Stimulated activated CD8-positive, alpha-beta memory T cell treated with anti-CD3 and anti-CD28 coated beads, Interleukin-4, amount 100 ng/mL, for 1 hour (primary cell): Measurements from ENCODE around the gene ADAM11.
A peak's percentile ranks its signal among the peaks of the same experiment; 100 is the strongest.

Source experiments
- DNase-seq, 2 donors: peaks; one replicate each; pipeline ENCODE4 v3.0.0-alpha.2; 2020; ENCODE audit warnings: low read depth in 2 of 2, low spot score in 1 of 2

Gene ADAM11

GRCh38 chr17:44775136-44775837 is 16.5 kb downstream of the ADAM11 start:
- peak; percentile 96 for DNase-seq

- no peak for DNase-seq
Observed at GRCh38 chr17:44775838-44776621, 17.2 kb downstream of the ADAM11 start.

GRCh38 chr17:44776628-44777393 is 18.0 kb downstream of the ADAM11 start:
- no peak for DNase-seq

GRCh38 chr17:44777394-44778348 is 18.9 kb downstream of the ADAM11 start:
- DNase-seq, result no peak

- DNase-seq, result no peak
Observed at GRCh38 chr17:44778656-44779210, 19.9 kb downstream of the ADAM11 start.

GRCh38 chr17:44779211-44780025 is 20.6 kb downstream of the ADAM11 start:
- DNase-seq, result peak; percentile 53 to 71

- DNase-seq, result no peak
Observed at GRCh38 chr17:44780161-44780560, 21.4 kb downstream of the ADAM11 start.

- no peak for DNase-seq
Observed at GRCh38 chr17:44780845-44781480, 22.2 kb downstream of the ADAM11 start.

- no peak for DNase-seq
Observed at GRCh38 chr17:44781551-44782325, 22.9 kb downstream of the ADAM11 start.

GRCh38 chr17:44782326-44782850 is 23.6 kb downstream of the ADAM11 start:
- DNase-seq, result no peak

GRCh38 chr17:44785921-44786320 is 27.1 kb downstream of the ADAM11 start:
- DNase-seq, result no peak

GRCh38 chr17:44786551-44787081 is 27.8 kb downstream of the ADAM11 start:
- DNase-seq, result no peak

- DNase-seq, result no peak
Observed at GRCh38 chr17:44787271-44787940, 28.6 kb downstream of the ADAM11 start.

- DNase-seq, result no peak
Observed at GRCh38 chr17:44788139-44788538, 29.4 kb downstream of the ADAM11 start.

GRCh38 chr17:44792276-44792675 is 33.5 kb downstream of the ADAM11 start:
- no peak for DNase-seq

GRCh38 chr17:44793885-44794842 is 35.4 kb downstream of the ADAM11 start:
- no peak for DNase-seq
